Mononuclear cell (primary cell): ENCODE measurements around the gene BCL2L11. TPM values are rescaled to one million over a fixed set of nuclear protein-coding genes. Genes with fewer than 3 reads are reported as not detected.
A peak's percentile ranks its signal among the peaks of the same experiment; 100 is the strongest.

Experiments used
- H3K27me3 ChIP-seq: 2 replicates; pipeline ENCODE4 v1.6.0; 2011; ENCODE audit warnings: low read length, control low read depth; ENCODE audit not compliant: insufficient read depth
- H3K4me1 ChIP-seq: 2 replicates; pipeline ENCODE4 v1.5.1; 2011; ENCODE audit warnings: mild to moderate bottlenecking, low read length, control low read depth; ENCODE audit not compliant: insufficient read depth
- H3K4me3 ChIP-seq: 2 replicates; pipeline ENCODE4 v1.5.1; 2011; ENCODE audit warnings: mild to moderate bottlenecking, low read length, moderate library complexity
- H3K9me3 ChIP-seq: 2 replicates; pipeline ENCODE4 v1.5.1; 2011; ENCODE audit warnings: low read depth, mild to moderate bottlenecking, control low read depth, low read length
- total RNA-seq: library from RNA; depleted of rRNA; stranded (reverse); fragments of >200 nt; gene quantifications from one replicate; pipeline ENCODE4 v1.2.3, GENCODE V29; 2012

BCL2L11 gene
- total RNA-seq, 1 donor, result 53.2 TPM

DNA sequence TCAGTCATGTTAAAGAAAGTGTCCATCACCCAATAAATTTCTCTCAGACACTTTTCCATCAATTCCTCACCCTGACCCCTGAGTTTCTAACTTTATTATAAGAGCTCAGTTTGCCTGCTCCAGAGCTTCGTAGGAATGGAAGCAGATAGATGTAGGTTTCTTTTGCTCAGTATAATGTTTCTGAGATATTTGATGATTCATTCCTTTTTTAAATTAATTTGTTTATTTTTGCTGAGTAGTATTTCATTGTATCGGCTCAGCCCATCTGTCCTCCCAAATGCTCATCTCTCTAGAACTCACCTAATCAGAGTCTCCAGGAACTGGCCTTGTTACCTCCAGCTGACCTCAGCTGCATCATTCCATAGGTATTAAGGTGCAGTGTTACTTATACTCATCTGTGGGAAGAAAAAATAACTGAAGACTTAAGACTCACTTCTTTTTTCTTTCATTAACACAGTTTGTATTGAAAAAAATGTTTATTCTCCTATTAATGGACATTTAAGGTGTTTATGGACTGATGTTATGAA, 11.9 kb upstream of the BCL2L11 start:
- H3K4me3 ChIP-seq, result no peak overlapping the region
- no peaks in the 10 kb centered on the region for H3K9me3 ChIP-seq
- H3K27me3 ChIP-seq, result peaks cover 20% of the 10 kb centered on the region
- no peaks in the 10 kb centered on the region for H3K4me1 ChIP-seq

GRCh38 chr2:111111101-111111755, 9.5 kb upstream of the BCL2L11 start:
- Histone ChIP-seq H3K4me3 (no peak overlapping the region), H3K27me3 (peaks cover 41% of the 10 kb centered on the region), H3K9me3 (no peaks in the 10 kb centered on the region), H3K4me1 (no peaks in the 10 kb centered on the region)

- peaks cover 23% of the 10 kb centered on the region for H3K4me1 ChIP-seq
- H3K27me3 ChIP-seq, result peaks cover 67% of the 10 kb centered on the region
- no peak overlapping the region for H3K4me3 ChIP-seq
- no peaks in the 10 kb centered on the region for H3K9me3 ChIP-seq
Observed at GRCh38 chr2:111113838-111114237, 6.9 kb upstream of the BCL2L11 start.

- no peak overlapping the region for H3K4me3 ChIP-seq
- peaks cover 41% of the 10 kb centered on the region for H3K4me1 ChIP-seq
- no peaks in the 10 kb centered on the region for H3K9me3 ChIP-seq
- peaks cover 73% of the 10 kb centered on the region for H3K27me3 ChIP-seq
Observed at GRCh38 chr2:111116011-111116746, 4.5 kb upstream of the BCL2L11 start.

DNA sequence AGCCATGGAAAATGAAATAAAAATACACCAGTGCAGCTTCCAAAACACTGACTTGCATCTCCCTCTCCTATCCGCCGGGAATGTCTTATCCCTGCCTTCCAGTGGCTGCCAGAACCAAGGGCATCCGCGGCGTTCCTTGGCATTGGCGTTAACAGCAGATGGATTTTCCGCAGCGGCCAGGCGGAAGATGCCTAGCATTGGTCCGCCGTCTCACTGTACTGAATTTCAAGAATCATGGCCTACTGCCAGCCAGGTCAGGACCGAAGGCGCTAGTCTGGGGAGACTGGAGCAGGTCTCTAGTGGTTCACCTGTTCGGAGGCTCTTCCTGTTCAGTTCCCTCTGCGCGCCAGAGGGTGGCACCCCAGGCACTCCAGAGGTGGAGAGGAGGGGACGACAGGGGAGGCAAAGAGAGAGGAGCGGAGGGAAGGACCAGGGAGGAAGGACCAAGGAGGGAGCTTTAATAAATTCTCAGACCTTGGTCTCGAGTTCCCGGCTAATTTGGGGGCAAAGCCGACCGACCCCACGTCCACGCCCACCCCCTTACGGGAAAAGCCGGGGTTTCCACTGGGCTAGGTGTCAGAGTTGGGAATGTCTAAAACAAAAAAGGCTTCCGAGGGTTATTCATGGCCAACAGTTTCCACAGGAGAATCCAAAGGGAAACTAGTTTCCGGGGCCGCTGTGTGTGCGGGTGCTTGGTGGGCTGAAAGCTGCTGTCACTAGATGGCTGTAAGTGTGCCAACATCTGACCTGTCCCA, 3.7 kb upstream of the BCL2L11 start:
- peaks cover 73% of the 10 kb centered on the region for H3K27me3 ChIP-seq
- H3K9me3 ChIP-seq, result no peaks in the 10 kb centered on the region
- peak overlapping the region; percentile 28 for H3K4me3 ChIP-seq
- H3K4me1 ChIP-seq, result peaks cover 48% of the 10 kb centered on the region

- H3K4me3 ChIP-seq, result peak overlapping the region; percentile 28
- H3K27me3 ChIP-seq, result peaks cover 69% of the 10 kb centered on the region
- no peaks in the 10 kb centered on the region for H3K9me3 ChIP-seq
- peaks cover 49% of the 10 kb centered on the region for H3K4me1 ChIP-seq
Observed at GRCh38 chr2:111117598-111118480, 2.9 kb upstream of the BCL2L11 start.

- Histone ChIP-seq H3K27me3 (peaks cover 68% of the 10 kb centered on the region), H3K4me1 (peaks cover 56% of the 10 kb centered on the region), H3K9me3 (no peaks in the 10 kb centered on the region), H3K4me3 (peak overlapping the region; percentile 28)
Observed at GRCh38 chr2:111118481-111118980, 2.2 kb upstream of the BCL2L11 start.

DNA sequence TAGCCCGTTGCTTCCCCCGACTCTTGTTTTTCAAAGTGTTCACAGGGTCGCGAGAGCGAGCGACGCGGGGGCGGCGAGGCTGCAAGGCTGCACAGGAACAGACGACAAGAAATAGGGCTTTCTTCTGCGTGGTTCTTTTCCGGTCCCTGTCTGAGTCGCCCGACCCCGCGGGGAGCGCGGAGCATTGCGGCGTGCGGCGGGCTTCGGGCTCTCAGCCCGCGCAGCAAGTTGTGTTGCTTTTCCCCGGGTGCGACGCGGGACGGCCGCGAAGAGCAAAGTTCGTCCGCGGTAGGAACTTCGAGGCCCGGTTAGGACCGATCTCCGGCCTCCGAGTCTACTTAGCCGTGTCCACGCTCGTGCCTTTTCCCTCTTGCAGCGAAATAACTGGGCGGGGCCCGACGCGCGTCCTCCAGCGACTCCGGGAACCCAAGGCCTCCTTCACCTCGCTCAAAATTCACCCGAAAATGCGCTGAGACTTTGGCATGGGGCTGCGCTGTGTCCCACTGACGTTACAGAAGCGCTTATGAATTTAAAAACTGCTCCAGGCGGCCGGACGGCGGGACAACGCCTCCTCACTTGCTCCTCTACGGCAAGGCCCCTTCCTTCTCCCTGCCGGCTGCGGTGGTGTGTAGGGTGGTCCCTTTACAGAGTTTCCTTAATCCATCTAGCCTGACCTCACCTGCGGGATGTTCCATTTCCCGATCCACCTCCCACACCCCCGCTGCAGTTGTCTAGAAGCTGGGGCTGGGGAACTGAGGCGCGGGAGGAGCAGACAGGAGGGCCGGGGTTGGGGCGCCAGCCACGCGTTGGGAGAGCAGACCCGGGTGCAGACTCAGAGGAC, 1.5 kb upstream of the BCL2L11 start:
- peaks cover 65% of the 10 kb centered on the region for H3K27me3 ChIP-seq
- peaks cover 60% of the 10 kb centered on the region for H3K4me1 ChIP-seq
- peak overlapping the region; percentile 28 for H3K4me3 ChIP-seq
- H3K9me3 ChIP-seq, result no peaks in the 10 kb centered on the region

- Histone ChIP-seq H3K4me1 (peaks cover 60% of the 10 kb centered on the region), H3K27me3 (peaks cover 59% of the 10 kb centered on the region), H3K9me3 (no peaks in the 10 kb centered on the region), H3K4me3 (peak overlapping the region; percentile 78)
Observed at GRCh38 chr2:111119822-111120252, 877 bp upstream of the BCL2L11 start.

DNA sequence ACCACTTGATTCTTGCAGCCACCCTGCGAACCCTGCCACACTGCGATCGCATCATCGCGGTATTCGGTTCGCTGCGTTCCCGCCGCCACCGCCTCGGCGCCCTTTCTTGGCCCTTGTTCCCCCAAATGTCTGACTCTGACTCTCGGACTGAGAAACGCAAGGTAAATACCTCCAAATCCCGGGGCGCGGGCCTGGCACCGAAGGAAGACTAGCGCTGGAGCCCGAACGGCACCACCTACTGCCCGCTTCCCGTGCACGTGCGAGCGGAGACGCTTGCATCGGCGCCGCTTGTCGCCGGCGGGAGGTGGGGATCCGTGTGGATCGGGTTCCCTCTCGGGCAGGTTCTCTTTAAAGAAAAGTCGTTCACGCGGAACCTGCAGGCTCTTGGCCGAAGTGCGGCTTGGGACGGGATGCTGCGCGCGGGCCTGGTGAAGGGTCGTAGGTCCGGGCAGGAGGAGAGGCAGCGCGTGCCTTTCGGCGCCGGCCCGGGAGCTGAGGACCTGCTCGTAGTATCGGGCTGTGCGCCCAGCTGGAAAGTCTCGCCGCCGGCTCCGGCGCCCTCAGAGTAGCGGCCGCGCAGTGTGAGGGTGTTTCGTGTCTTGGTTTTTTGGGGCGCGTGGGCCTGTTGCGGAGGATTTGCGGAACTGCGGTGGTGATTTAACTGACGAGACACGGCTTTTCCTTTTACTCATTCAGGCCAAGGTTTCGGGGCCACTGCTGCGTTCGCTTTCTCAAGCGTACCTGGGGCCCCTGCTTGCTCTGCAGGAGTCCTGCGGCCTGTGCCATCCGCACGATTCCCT, 514 bp downstream of the BCL2L11 start:
- H3K4me3 ChIP-seq, result peak overlapping the region; percentile 78
- peaks cover 60% of the 10 kb centered on the region for H3K4me1 ChIP-seq
- H3K9me3 ChIP-seq, result no peaks in the 10 kb centered on the region
- peaks cover 45% of the 10 kb centered on the region for H3K27me3 ChIP-seq

GRCh38 chr2:111121828-111122630, 1.3 kb downstream of the BCL2L11 start:
- peaks cover 56% of the 10 kb centered on the region for H3K4me1 ChIP-seq
- H3K27me3 ChIP-seq, result peaks cover 37% of the 10 kb centered on the region
- no peaks in the 10 kb centered on the region for H3K9me3 ChIP-seq
- peak overlapping the region; percentile 78 for H3K4me3 ChIP-seq

- Histone ChIP-seq H3K27me3 (peaks cover 29% of the 10 kb centered on the region), H3K4me3 (peak overlapping the region; percentile 78), H3K4me1 (peaks cover 52% of the 10 kb centered on the region), H3K9me3 (no peaks in the 10 kb centered on the region)
Observed at GRCh38 chr2:111122631-111123421, 2.1 kb downstream of the BCL2L11 start.
